ENCODE results near the gene MPV17.
"Not testable (repeated sequence)": the region's sequence is repeated elsewhere in the genome, so short reads cannot be mapped to it uniquely, and the experiment has no call there.

MPV17 gene

GRCh38 chr2:27298391-27299080 is 24.4 kb downstream of the MPV17 start:
- DNase-seq (ENCODE audit: low read depth in 3 of 3), result no peak

DNA sequence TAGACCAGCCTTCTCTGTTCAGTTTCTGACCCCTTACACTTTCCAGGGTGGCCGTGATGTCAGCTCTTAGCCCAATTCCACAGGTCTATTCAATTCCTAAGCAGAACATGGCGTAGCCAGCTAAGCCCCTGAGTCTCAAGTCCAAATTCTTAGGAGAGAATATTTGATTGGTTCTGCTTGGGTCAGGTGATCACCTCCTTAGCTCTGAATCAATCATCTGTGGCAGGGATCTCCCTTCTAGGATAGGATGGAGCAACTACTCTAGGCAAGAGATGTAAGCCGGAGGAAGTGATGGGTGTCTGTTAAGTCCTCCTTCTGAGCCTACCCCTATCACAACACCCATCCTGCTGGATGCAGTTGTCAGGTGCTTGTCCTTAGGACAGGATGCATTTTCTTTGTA is 25.7 kb downstream of the MPV17 start:
- DNase-seq (ENCODE audit: low read depth in 3 of 3), result no peak

DNA sequence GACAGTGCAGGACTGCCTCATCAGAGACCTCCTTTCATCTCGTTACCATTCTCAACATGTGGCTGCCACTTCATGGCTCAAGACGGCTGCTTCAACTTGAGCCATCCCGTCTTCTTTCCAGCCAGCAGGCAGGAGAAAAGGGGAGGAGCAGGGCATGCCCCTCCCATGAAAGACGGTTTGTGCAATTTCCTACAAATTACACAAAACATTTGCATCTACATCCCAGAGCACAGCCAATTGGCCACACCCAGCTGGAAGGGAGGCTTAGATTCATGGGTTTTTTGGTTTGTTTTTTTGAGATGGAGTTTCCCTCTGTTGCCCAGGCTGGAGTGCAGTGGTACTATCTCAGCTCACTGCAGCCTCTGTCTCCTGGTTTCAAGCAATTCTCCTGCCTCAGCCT is 26.4 kb downstream of the MPV17 start:
- no peak for DNase-seq (ENCODE audit: low read depth in 3 of 3)

GRCh38 chr2:27294928-27295327 is 28.0 kb downstream of the MPV17 start:
- DNase-seq (ENCODE audit: low read depth in 3 of 3), result no peak

- DNase-seq (ENCODE audit: low read depth in 3 of 3), result no peak
These were observed 31.0 kb downstream of the MPV17 start for GRCh38 chr2:27291865-27292264.

GRCh38 chr2:27290549-27290948 is 32.3 kb downstream of the MPV17 start:
- DNase-seq (ENCODE audit: low read depth in 3 of 3), result no peak

DNA sequence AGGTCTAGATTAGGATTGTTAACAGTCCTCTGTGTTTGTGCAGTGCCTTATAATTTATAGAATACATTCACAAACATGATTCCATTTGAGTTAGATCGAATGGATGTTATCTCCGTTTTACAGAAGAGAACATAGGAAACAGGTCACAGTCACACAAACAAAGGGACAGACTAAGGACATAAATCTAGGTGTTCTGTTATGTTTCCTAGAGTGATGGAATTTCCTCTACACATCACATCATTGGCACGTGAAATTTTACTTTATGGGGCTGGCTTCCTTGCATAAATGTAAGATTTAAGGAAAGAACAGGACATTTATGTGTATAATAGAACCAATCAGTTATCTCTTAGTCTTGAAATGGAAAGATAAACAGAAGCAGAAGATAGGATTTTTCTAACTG is 34.3 kb downstream of the MPV17 start:
- DNase-seq (ENCODE audit: low read depth in 3 of 3), result no peak

DNA sequence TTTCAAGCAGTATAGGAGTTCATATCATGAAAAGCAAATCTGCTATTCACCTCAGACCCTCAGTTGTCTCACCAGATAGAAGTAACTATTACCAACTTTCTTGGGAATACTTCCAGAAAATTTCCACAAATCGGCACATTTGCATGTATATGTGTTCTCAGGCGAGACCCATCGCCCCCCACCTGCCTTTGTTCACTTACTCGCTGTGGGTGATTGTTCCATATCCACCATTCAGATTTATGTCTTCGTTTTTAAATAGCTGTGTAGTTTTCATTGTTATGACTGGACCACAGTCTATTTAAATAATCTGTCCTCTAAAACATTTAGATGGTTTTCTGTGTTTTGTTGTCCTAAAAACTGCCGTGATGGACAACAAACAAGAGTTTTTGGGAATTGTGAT is 37.4 kb downstream of the MPV17 start:
- no peak for DNase-seq (ENCODE audit: low read depth in 3 of 3)

GRCh38 chr2:27284996-27285395 is 37.9 kb downstream of the MPV17 start:
- DNase-seq (ENCODE audit: low read depth in 3 of 3), result no peak

- DNase-seq (ENCODE audit: low read depth in 3 of 3), result no peak
These were observed 40.0 kb downstream of the MPV17 start for GRCh38 chr2:27282892-27283291.

GRCh38 chr2:27281855-27282559 is 40.9 kb downstream of the MPV17 start, which contains the start of gene TRIM54:
TRIM54 (plus strand) TSS chr2:27282429; CDS start chr2:27282732, 303 bp downstream.
- DNase-seq (ENCODE audit: low read depth in 3 of 3), result no peak

DNA sequence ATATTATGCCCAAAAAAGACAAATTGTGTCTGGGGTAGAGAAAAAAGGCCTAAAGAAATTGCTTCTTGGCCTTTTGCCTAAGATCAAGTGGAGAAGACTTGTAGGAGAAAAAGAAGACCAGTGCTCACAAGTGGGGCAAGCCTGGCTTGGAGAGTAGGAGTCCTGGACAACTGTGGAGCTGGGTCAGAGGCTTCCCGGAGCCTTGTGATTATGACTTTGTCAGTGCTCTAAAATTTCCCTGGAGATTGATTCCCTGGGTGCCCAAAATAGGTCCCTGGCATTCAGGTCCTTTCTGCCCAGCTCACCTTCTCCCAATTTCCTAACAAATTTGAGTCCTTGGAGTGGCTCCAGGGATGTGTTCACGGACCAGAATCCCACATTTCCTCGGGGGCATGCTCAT is 41.5 kb downstream of the MPV17 start:
- no peak for DNase-seq (ENCODE audit: low read depth in 3 of 3)

GRCh38 chr2:27280826-27281225 is 42.1 kb downstream of the MPV17 start:
- DNase-seq (ENCODE audit: low read depth in 3 of 3), result no peak

DNA sequence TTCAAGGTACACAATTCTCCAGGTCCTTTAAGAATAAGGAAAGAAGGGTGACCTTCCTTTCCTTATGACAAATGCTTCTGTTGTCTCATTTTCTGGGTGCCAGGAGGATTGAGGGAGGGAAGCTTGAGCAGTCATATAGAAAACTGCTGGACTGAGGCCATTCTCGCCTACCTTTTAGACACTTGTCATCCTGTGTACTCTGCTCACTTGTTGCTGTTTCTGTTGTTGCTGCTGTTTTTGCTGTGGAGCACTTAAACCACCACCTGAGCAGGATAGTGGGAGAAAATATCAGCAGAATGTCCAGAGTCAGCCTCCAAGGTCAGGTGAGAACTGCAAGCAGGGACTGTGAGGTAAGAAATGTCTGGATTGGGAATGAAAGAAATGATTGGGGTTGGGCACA is 44.9 kb downstream of the MPV17 start:
- no peak for DNase-seq (ENCODE audit: low read depth in 3 of 3)

GRCh38 chr2:27275211-27276150 is 47.4 kb downstream of the MPV17 start, which contains the start of gene DNAJC5G:
DNAJC5G (plus strand) TSS chr2:27275433; CDS start chr2:27276729, 1,296 bp downstream.
- DNase-seq (ENCODE audit: low read depth in 3 of 3), result no peak

DNA sequence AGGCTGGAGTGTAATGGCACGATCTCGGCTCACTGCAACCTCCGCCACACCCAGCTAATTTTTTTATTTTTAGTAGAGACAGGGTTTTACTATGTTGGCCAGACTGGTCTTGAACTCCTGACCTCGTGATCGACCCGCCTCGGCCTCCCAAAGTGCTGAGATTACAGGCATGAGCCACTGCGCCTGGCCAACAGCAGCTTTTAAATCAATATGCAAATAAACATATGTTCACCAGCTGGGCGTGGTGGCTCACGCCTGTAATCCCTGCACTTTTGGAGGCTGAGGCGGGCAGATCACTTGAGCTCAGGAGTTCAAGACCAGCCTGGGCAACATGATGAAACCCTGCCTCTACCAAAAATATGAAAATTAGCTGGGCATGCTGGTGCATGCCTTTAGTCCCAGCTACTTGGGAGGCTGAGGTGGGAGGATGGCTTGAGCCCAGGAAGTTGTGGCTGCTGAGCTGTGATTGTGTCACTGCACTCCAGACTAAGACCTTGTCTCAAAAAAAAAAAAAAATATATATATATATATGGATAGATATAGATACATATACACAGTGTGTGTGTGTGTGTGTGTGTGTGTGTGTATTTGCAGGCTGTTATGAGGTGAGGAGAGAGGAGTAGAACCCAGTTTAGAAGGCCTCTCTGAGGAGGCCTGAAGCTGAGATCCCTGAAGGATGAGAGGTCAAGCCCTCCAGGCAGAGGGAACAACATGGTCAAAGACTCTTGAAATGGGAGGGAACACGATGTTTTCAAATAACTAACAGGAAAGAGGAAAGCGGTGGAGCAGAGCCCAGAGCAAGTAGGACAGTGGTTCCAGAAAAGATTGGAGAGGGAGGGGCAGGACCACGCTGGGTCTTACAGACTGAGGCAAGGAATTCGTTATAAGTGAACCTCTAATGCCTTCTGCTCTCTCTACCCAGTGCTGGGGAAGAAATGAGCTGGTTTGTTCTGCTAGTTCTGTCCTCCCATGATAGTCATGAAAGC is 50.1 kb downstream of the MPV17 start:
- DNase-seq (ENCODE audit: low read depth in 3 of 3), result not testable (repeated sequence)

GRCh38 chr2:27271631-27272340 is 51.1 kb downstream of the MPV17 start:
- no peak for DNase-seq (ENCODE audit: low read depth in 3 of 3)

DNA sequence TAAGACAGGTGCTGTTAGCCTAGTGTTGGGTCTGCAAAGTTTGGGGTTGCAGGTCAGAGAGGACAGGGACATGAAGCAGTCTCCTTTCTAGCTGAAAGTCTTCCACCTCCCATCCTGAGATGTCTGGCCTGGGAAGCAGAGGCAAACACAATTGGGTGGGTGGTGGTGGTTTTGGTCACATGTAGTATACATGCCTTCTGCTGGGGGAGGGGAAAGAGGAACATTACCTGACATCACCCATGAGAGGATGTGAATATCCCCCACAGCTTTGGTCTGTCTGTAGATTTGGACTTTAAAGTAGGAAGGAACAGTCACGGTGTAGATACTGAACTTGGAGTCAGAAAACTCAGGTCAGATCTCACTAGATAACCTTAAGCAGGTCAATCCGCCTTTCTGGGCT is 52.2 kb downstream of the MPV17 start:
- no peak for DNase-seq (ENCODE audit: low read depth in 3 of 3)

- DNase-seq (ENCODE audit: low read depth in 3 of 3), result no peak
These were observed 52.8 kb downstream of the MPV17 start for GRCh38 chr2:27270131-27270530.

DNA sequence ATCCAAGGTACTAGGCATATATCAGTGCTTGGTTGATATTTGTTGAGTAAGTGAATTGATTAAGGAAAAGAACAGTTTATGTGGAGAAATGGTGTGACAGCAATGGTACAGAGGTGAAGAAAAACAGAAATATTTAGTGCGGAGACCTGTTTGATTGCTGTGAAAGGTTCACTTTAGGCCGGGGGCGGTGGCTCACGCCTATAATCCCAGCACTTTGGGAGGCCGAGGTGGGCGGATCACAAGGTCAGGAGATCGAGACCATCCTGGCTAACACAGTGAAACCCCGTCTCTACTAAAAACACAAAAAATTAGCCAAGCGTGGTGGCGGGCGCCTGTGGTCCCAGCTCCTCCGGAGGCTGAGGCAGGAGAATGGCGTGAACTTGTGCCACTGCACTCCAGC is 54.6 kb downstream of the MPV17 start:
- DNase-seq (ENCODE audit: low read depth in 3 of 3), result not testable (repeated sequence)

All from stimulated activated CD4-positive, alpha-beta T cell treated with anti-CD3 and anti-CD28 coated beads, TNF-alpha, amount 100 ng/mL, for 4 hours (primary cell).